HG02884 (cell line): ENCODE measurements around the gene CLASP1.
"Not testable (repeated sequence)": the region's sequence is repeated elsewhere in the genome, so short reads cannot be mapped to it uniquely, and the experiment has no call there.

ENCODE experiments used
- ATAC-seq: cut with Tn5 transposase; IDR thresholded peaks from one replicate; pipeline ENCODE4 v1.9.1; 2021; ENCODE audit warnings: mild to moderate bottlenecking, moderate library complexity; ENCODE audit not compliant: unreplicated experiment

Gene CLASP1

DNA sequence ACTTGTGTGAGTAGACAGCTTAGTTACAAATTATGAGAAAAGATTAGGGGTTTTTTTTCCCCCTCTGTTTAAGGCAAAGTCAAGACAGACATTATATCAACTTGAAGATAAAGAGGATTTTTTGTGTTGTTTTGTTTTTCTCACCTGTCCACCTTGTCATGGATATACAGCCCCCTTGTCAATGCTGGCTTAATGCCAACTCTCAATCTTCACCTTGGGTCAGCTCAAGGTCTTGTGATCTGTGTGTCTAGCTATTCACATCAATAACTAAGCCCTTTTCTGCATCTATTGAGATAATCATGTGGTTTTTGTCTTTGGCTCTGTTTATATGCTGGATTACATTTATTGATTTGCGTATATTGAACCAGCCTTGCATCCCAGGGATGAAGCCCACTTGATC lies 211.0 kb downstream of the CLASP1 start:
- not testable (repeated sequence) for ATAC-seq

DNA sequence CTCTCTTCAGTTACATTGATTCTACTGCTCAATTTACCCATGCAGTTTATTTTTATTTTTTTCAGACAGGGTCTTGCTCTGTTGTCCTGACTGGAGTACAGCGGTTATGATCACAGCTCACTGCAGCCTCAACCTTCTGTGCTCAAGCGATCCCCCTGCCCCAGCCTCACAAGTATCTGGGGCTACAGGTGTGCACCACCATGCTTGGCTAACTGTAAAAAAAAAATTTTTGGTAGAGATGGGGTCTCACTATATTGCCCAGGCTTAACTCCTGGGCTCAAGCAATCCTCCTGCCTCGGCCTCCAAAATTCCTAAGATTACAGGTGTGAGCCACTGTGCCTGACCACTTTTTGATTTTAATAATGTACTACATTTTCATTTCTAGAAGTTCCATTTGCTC lies 212.3 kb downstream of the CLASP1 start:
- no peak for ATAC-seq

DNA sequence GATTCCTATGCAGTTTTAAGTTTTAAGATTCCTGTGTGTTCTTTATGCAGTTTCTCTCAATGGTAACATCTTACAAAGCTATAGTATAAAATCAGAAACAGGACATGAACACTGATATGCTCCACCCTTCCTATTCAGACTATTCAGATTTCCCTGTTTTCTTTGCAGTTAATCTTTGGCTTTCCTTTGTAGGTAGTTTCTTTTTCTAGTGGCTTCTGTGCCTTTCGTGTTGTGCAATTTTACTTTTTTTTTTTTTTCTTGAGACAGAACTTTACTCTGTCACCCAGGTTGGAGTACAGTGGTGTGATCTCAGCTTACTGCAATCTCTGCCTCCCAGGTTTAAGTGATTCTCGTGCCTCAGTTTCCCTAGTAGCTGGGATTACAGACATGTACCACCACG lies 213.5 kb downstream of the CLASP1 start:
- no peak for ATAC-seq

DNA sequence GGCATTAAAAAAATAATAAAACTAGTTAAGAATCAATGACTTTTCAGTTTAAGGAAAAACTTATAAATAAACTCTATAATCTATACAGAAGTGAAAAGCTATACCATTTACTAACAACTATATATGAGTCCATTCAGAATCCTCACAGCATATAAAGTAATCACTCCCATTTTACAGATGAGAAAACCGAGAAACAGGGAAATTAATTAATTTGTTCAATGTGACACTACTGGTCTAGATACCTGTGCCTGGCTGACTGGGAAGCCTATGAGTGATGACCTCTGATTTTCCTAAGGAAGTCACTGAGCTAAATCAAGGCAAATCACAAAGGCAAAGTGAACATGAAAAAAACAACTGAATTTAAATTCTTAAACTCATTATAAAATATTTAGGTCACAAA lies 218.0 kb downstream of the CLASP1 start:
- no peak for ATAC-seq

DNA sequence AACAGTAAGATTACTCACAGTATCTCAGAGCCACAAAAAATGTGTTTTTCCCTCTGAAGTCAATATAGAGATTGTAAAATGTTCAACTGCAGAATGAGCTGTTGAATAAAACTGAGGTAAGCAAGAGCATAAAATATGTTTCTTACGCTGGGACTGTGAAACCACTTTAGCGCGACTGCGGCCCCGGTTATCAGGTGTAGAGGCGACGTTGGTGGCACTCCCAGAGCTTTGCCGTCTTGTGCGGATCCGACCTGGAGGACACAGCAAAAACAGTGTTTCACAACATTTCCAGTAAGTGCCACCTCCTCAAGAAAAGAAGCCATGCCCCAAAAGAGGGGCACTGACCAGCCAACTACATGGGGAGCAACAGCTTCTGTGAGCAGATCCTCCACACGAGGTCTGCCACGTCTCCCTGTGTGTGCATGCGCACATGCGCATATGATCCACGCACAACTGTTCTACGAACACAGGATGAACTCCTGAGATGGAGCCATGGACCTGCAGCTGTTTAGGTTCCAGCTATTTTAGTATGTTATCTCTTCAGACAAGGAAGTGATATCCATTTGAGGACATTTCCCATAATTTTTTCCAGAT lies 219.2 kb downstream of the CLASP1 start:
- ATAC-seq: no peak

DNA sequence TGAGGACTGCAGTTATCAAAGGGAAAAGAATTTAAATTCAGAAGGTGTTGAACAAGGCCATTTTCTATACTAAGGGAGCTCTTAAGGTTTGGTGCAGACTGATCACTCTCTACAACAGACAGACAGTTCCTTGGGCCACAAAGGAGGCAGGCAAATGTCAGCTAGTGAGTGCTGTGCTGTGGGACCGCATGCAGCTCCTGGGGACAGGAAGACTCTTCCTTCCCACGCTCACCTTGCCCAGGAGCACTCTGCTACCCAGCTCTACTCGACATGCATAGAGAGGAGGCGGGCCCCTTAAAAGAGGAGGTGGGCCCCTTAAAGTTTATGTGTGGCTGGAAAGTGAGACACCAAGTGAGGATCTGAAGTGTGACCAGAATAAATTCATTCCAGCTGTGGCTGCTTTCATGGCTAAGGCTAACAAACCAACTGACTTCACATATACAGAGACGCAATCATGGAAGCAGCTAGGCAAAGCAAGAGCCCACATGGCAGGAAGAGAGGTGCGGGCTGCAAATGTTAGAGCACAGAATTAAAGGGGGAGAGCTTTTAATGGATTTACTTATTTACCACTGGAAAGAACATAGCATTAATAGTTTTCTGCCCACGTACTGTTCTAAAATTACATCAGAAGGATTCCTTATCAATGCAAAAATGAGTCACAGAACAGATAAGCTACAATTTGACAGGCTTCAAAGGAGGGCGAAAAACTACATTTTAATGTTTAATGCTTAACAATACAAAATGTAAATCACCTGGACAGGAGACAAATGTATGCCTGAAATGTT lies 220.0 kb downstream of the CLASP1 start:
- no peak for ATAC-seq

DNA sequence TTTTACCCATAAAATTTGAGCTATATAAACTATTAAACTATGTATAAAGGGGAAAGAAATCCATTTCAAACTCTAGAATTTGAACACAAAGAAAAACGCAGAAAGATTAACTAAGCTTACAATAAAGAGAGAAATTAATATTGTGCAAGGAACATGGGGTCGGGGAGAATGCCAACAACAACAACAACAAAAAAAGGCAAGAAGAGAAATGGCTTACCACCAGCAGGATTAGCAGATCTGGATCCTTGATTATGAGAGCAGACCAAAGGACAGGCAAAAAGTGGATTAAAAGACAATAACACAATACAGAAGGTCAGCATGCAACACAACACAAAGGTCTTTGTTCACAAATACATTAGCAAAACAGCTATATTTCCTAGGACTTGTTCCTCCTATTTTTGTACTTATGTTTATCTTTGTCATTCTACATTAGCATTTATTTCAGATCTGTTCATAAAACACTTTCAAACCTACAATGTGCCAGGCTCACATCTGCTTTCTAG lies 222.0 kb downstream of the CLASP1 start:
- no peak for ATAC-seq

DNA sequence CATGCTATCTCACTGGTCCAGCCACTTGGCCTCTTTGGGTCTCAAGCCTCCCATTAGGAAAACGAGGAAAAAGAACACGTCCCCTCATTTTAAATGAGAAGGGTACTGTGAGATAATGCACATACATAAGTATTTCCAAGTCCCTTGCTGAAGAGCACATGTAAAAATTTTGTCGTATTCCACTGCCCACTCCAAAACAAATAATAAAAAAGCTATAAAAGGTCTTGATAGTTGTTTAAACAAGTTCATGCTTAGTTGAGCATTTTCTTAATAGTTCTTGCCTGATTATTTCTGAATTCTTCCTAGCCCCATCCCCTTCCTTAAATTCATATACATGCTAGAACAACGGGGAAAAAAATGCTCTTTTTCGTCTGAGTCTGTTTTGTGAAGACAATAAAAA lies 228.8 kb downstream of the CLASP1 start:
- ATAC-seq: no peak

DNA sequence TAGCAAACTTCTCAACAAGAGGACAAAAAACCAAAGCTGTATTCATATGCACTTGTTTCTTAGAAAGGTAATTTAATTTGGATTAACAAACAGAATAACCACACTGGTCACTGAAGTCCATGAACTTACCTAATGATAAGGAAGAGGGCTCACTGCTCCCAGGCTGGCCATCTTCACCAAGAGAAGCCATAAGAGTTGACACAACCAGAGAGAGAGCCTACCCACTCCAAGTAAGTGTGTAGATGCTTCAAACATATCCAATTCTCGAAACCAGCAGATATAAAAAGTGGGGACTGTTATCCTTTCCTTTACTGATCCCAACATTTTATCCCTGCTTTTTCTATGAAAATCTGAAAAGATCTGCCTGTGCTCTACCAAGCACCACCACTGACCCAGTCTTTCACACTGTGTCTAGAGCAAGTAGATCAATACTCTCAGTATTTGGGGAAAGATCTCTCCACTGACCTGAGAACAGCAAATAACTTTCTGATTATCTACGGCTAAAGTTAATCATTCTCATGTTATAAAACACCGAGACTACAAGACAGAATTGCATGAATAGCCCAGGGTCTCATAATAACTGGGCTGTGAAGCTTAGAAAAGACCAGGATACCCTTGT lies 230.1 kb downstream of the CLASP1 start:
- no peak for ATAC-seq

DNA sequence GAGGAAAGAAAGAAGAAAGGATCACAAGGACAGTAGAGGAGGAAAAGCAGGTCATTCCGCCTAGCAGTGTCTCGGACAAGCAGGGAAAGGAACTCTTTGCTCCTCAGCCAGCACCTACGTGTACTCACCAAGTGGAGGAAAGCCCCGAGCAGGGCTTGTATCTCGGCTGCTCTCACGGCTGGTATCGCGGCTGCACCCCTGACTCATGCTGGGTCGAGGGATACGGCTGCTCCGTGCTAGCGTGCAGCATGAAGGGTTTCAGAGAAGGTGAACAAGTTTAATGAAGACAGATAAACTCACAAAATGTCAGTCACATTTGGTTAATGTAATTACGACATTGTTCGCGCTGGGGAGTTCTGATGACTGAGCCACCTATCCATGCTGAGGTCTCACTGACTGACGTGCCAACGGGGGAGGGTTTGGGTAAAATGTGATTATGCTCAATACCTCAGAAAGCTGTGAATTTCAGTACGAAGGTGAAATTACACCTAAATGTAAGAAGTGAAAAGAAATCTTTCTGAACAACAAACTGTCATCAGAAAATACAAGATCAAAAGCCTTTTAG lies 230.7 kb downstream of the CLASP1 start:
- no peak for ATAC-seq

DNA sequence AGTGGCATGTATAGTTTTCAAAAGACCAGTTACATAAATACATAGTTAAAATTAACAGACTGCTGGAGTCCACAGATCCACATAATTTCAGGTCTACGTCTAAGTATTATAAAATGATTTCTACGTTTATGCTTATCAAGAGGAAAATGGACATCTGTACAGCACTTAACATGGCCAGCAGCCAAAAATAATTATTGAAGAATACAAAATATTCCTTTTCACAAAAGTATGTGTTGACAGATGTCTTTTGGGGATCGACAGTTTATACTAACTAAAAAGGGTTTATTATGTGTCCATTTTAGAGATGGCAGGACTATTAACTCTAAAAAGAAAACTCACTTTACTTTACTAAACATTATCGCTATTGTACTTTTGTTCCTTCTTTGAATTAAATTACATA lies 231.4 kb downstream of the CLASP1 start:
- ATAC-seq: no peak

DNA sequence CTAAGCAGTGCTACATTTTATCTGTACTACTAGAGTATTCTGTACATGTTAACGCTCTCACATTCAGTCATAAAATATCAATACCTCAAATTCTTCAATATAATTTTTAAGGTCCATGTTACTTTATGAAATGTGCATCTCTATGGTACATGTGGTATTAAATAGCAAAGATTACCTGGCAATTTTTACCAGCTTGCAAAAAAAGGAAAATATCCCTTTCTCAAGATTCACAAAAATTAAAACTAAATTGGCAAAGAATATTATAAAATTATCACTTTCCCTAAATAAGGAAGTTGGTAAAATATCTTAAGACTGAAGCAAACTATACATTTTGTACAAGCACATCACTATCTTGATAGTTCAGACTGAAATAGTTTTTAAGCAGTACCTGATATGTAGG lies 233.5 kb downstream of the CLASP1 start:
- ATAC-seq: no peak

DNA sequence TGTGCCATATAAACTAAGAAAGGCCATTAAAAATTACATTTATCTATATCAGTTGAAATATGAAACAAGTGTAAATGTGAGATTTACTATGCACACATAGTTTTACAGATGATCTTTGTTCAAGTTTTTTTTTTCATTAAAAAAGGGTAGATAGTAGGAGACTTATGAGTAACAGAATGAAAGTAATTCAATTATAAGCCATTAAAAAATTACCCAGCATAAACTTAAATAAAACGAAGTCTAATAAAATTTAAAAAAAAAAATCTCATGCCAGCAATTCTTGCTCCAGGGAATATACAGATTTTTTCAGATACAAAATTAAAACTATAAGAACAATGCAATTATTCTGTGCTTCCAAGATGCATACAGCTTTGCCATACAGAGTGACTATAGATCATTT lies 236.9 kb downstream of the CLASP1 start:
- ATAC-seq: no peak

DNA sequence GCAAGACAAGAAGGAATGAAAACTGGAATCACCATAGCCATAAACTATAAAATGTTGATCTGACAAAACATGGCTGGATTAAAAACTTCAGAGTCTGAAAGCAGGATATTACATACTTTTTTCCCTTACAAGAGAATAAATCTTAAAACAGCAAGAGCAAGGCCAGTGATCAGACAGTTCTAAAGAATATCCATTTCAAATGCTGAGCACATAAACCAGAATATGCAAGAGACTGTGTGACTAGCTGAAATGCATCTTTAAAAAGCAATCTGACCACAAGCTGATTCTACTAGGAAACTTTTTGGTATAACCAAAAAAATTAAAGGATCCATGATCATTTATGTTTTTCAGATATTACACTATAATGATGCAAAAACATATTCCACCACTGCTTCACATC lies 239.3 kb downstream of the CLASP1 start:
- no peak for ATAC-seq

DNA sequence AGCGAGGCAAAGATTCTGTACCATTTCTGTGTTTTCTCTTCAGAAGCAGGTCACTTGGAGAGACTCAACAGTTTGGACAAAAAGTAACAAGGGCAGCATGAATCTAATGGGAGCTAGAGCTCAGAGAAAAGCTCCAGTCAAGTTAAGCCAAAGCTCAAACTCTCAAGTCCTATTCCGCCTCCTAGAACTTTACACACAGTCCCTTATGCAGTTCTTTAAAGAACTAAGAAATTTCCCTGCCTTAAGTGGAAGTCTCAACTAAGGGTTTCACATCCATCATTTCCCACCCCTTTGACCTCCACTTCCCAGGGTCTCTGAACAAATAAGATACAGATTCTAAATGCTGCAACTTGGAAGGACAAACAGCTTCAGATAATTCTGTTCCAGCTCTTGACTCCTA lies 239.9 kb downstream of the CLASP1 start:
- ATAC-seq: no peak

DNA sequence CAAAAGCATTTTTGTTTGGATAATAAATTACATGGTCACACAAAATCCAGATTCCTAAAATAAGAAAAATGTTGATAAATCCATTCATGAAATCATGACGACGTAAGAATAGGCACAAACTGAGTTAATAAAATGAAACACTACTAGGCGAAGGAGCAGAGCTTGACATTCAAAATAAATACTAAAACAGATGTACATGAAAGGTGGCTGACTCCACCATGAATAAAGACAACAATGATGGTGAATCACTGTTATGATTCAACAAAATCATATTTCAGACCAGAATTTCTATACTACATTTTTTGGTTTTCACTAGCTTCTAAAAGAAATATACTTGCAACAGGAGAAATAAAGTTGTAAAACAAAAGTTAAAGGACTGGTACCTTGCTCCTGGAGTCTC lies 240.6 kb downstream of the CLASP1 start:
- no peak for ATAC-seq

DNA sequence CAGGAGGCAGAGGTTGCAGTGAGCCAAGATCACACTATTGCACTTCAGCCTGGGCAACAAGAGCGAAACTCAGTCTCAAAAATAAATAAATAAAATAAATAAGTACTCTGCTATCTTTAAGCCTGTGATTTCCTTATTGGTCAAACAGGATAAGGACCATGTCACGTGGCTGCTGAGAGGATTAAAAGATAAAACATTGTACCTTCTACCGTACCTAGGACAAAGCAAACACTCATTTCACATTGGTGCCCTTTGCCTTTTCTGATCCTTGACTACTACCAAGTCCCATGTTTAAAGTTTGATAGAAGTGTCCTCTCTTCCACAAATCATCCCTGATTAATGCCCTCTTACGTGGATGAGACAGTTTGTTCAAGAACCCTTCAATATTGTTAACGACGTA lies 244.0 kb downstream of the CLASP1 start:
- no peak for ATAC-seq

DNA sequence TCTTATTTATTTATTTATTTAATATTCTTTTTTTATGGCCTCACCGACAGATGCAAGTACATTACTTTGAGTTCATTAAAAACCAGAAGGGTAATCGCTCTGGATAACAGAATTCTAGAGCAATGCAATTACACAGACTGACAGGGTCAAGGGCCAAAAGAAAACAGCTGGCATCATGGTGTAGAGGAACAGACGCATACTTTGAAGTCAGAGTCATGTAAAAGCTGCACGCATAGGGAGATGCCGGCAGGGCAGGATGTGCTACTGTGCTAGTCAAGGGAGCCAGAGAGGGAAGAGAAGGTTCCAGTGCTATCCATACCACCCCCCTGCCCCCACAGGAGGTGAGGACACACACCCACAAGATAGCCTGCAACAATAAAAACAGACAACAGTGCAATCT lies 249.1 kb downstream of the CLASP1 start:
- no peak for ATAC-seq

DNA sequence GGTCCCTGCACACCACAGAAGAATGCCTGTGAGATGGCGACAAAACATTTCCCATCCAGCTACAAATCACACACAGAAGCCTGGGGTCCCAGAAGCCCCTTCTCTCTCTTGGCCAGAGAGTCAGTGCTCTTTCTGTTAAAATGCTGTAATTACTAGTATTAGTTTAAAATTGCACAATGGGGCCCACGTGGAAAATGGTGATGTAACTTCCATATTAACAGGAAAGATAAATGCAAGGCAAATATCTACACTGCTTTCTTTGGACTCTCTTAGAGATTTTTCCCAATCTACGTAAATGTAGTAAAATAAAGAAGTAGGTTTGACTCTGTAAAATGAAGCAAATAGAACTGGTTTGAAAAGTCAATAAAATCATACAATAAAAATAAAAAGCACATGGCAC lies 250.4 kb downstream of the CLASP1 start:
- ATAC-seq: no peak

DNA sequence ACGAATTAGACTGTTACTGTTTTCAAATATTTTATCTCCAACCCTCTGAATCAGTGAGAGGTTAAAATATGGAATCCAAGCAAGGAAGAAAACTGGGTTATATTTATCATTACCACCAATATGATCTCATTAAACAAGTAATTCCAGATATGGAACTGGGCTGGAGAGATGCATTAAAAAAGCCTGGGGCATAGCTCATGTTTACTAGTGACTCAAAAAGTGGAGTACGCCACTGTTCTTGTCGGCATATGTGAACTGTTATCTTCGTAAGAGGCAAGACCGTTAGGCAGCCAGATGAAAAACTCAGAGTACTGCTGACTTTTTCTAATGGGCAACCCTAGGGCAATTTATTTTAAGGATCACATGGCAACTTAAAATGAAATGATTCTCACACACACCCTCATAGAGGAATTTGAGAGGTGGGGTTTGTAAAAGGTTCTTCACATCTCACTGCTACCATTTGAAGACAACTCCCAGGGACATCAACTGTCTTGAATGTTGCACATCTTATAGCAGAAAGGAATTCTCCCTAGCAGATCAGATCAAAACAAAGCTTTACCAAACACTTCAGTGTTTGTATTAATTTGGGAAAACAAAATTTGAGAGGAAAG lies 259.1 kb downstream of the CLASP1 start:
- no peak for ATAC-seq

DNA sequence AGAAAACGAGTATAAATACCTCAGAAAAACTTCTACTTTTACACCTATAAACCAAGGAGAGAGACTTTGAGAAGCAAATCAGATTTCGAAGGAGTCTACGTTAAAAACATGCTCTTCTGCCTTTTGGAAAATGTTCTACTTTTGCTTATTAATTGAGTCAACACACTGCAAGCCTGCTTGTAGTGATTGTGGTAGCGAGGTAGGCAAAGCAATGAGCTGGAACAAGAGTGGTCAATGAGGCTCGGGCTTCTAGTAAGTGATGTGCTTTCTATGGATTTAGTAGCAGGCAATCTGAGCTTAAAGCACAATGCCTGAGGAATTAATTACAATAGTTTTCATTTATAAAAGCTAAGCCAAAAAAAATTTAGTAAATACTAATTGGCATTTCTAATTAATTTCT lies 260.9 kb downstream of the CLASP1 start:
- no peak for ATAC-seq
